Measurements from ENCODE around the gene SIAH3.

Gene SIAH3

GRCh38 chr13:45816427-45816826 lies 35.1 kb downstream of the SIAH3 start:
- no peak for DNase-seq

GRCh38 chr13:45812695-45813372 lies 38.7 kb downstream of the SIAH3 start:
- no peak for DNase-seq

- DNase-seq = no peak
These were observed 39.5 kb downstream of the SIAH3 start for GRCh38 chr13:45811891-45812694.

- no peak for DNase-seq
These were observed 41.7 kb downstream of the SIAH3 start for GRCh38 chr13:45809801-45810394.

DNA sequence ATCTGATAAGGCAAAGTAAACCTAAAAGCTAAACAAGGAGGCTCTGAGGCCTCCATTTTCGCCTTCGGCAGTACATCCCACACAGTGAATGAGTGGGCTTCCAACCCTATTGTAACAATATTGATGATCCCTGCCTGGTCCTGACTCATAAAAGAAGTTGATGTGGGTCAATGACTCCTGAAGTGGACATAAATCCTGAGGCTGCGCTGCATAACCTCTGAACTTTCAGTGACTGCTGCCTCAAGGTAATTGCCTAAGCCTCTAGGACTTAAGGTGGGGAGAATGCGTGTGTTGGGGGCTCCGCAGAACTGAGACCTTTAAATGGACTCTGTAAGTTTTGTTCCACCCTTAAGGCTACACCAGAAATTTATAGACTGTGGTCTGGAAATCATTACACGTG lies 42.6 kb downstream of the SIAH3 start:
- DNase-seq = no peak

GRCh38 chr13:45807520-45808099 lies 43.9 kb downstream of the SIAH3 start:
- no peak for DNase-seq

- no peak for DNase-seq
These were observed 51.1 kb downstream of the SIAH3 start for GRCh38 chr13:45800485-45800884.

- DNase-seq = no peak
These were observed 52.1 kb downstream of the SIAH3 start for GRCh38 chr13:45799451-45799850.

DNA sequence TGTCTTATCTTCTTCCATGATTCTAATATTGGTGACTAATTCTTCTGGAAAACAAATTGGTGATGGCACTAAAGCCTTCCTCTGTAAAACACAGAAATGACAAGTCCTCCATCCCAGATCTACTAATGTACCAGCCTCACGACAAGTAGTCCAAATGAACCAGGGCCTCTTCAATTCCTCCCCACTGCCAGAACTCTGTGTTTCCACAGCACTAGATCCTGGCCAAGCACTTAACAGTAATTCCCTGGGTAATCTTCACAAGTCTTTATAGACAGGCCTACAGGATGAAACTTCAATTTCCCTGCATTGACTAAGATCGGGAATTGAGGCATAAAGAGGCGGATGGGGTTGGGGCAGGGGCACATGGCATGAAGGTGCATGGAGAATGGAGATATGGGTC lies 52.7 kb downstream of the SIAH3 start:
- no peak for DNase-seq

DNA sequence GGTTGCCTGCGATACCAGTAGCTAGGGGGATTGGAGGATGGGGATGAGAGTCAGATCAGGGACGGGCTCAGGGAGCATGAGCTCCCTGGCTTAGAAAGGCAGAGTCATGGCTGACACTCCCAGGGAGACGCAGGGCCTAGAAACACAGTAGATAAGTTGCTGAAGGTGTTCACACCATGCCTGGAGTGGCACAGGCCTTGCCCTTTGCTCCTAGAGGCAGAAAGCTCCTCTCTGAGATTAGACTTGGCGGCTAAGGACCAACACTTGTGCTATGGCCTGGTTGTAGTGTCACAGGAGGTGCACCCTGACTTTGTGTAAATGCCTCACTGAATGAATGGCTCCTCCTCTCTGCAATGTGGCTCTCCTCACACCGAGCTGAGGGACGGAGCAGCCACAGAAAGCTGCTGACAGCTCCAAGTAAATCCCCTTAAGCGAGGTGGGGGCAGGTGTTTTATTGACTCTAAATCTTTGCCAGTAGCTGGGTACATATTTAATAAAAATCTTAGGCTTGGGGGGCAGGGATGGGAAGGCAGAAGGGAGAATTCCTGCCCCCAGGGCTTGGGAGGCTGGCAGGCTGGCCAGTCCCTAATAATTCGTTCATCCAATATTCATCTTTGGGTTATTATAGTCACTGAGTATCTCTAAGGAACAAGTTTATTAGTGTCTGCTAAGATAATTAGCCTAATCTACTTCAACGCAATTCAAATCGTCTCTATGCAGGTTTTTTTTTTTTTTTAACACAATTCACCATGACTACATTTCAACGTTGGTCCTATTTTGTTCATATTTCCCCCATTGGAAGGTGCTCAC lies 54.9 kb downstream of the SIAH3 start:
- no peak for DNase-seq

DNA sequence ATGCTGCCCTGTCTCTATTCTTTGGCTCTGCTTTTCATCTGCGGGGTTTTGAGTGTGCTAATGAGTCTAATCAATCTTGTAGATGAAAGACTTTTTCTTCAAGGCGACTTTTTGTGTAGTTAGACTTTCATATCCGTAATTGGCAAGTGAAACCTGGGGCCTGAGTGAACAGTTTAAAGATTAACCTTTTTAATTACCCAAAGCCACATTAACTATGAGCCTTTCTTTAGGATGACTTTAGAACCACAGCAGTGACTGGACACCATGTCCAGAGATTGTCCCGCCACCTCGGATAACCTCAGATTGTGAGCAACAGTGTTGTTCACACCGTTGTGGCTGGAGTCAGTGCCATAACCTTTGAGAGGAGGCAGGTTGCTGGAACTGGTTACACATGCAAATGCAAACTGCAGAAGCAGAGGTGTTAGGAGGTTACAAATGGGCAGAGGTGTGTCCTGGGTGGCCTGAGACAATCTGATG lies 58.7 kb downstream of the SIAH3 start:
- DNase-seq = no peak

DNA sequence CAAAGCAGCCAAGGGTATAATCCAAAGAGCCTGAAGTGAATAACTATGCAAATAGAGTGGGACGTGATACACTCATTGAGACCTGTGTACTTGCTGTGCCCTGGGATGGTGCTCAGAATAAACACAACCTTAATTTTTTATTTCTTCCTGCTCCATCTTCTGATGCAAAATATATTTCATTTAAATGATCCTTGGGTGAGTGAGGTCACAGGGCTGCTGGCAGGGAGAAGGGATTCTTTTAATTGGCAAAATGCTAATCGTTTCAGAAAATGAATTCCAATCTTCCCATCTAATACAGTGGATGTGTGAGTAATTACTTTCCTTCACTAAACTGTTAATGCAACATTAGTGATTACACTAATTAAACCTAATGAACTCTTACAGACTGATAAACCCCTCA lies 63.5 kb downstream of the SIAH3 start:
- DNase-seq = no peak

DNA sequence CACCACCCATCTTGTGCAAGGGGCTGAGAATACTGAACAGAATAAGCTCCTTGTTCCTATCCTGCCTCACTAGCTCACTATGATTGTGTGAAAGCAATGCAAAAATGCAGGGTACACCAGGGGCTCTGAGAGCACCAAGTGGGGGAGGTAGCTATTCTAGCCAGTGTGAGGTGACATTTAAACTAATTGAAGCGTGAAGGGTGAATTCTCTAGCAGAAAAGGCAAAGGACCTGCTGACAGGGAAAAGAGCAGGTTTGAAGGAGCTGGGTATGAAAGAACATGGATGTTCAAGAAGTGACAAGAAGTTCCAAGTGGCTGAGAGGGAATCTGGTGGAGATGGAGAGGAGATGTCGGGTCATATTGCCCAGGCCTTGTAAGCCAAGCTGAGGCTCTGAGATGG lies 64.2 kb downstream of the SIAH3 start:
- no peak for DNase-seq

GRCh38 chr13:45786293-45786920 lies 65.1 kb downstream of the SIAH3 start:
- no peak for DNase-seq

DNA sequence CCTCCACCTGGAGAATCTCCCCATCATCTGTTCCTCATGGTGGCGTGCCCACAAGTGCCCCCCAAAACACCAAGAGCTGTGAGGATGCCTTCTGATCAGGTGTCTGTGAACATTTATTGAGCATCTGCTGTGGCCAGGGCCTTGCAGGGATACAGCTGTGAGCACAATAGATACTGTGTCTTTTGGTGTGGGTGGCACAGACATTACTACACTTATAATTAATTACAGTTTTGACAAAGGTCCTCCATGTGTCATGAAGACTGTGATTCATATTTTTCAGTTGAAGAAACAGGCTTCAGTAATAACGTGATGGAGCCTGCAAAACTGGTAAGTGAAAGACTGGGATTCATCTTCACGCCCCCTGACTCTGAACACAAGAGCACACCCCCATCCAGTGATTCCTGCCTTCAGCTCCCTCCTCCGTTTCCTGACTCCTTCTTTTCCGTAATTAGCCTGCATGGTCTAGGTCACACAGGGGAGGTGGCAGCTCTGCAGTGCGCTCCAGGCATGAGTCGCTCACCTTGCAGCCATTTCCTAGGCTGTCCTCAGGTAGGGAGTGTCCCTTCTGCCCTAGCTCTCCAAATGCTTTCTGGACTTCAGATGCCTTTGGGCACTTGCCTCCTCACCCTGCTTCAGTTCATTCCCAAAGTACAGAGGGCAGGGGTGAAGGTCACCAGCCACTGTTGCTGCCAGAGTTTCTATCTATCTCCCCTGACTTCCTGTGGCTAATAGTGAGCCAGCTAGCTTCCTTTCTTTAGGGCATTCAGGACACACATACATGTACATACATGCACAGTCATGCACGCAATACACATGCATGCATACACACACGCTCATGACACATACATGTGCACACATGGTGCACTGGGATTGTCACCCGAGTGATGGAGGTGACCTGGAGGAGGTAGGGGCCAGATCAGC lies 66.5 kb downstream of the SIAH3 start:
- no peak for DNase-seq

DNA sequence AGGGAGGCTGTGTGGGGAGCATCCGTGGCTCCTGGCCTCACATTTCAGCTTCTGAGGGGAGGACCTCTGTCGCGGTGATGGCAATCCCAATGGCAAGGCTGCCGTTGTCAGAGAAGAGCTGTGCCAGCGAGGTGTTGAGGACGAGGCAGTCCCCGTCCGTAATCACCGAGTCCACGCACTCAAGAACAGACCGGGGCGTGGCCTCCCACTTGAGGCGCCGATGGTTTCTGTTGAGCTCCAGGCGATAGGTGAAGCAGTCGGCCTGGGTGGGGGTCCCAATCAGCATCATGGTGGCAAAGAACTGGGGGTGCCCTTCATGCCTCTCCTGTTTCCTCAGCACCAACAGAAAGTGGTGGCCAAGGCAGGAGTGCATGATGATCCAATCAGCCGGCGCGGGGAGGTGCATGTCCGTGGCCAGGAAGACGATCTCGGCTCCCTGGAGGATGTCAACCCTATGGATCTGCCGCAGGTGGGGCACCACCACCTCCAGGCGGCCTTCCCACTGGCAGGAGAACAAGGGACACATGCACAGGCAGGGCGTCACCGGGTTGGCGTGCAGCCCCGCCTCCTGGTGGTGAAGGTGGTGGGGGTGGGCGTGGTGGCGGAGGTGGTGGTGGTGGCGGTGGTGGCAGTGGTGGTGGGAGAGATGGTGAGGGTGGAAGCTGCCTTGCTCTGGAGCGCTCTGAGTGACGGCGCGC lies 68.1 kb downstream of the SIAH3 start:
- no peak for DNase-seq

- DNase-seq = no peak
These were observed 69.1 kb downstream of the SIAH3 start for GRCh38 chr13:45782327-45783045.

GRCh38 chr13:45781553-45782326 lies 69.8 kb downstream of the SIAH3 start:
- no peak for DNase-seq

- DNase-seq = no peak
These were observed 71.7 kb downstream of the SIAH3 start for GRCh38 chr13:45779901-45780300.

Measured in stimulated activated naive CD4-positive, alpha-beta T cell treated with Interleukin-2 at 50 U/mL for 16 hours (primary cell).